H1 (cell line): ENCODE measurements around the gene GTF2F2. TPM values are rescaled to one million over a fixed set of nuclear protein-coding genes. Genes with fewer than 3 reads are reported as not detected.

ENCODE experiments used
- CTCF ChIA-PET: fragments of 300-600 bp; sonication (Branson Sonifier 250); formaldehyde crosslinking; loops from one replicate; lab custom pipeline; 2021; ENCODE audit not compliant: partially characterized antibody; lab: Charles Lee
- POLR2A ChIA-PET: fragments of 300-600 bp; sonication (Branson Sonifier 250); formaldehyde crosslinking; loops from one replicate; lab custom pipeline; 2021; ENCODE audit warnings: inconsistent platforms; ENCODE audit not compliant: partially characterized antibody; lab: Charles Lee
- DNase-seq, 2 experiments: peaks; one replicate each; pipeline versions ENCODE4 v3.0.0 to v3.0.0-alpha.2; 2010 to 2022; ENCODE audit warnings: low spot score in 2 of 2, low read depth in 1 of 2, mixed read lengths in 1 of 2
- FAIRE-seq: peaks from 2 replicates; lab custom pipeline; 2011; peaks lifted over from hg19 to GRCh38; lab: Jason Lieb, UNC
- H2AFZ ChIP-seq: 2 replicates; pipeline ENCODE4 v1.8.1; 2012; ENCODE audit warnings: low read length, inconsistent platforms
- H2AK5ac ChIP-seq: 2 replicates; pipeline ENCODE4 v1.6.1; 2013; ENCODE audit warnings: low read depth, low read length
- H2BK120ac ChIP-seq: replicated peaks from 2 replicates; pipeline ENCODE3; 2013; ENCODE audit warnings: low read depth, low read length, inconsistent platforms
- H2BK12ac ChIP-seq: 2 replicates; pipeline ENCODE4 v1.6.1; 2013; ENCODE audit warnings: low read depth, low read length
- H2BK15ac ChIP-seq: 2 replicates; pipeline ENCODE4 v1.6.1; 2013; ENCODE audit warnings: low read length
- H2BK20ac ChIP-seq: 2 replicates; pipeline ENCODE4 v1.6.1; 2013; ENCODE audit warnings: low read length
- H2BK5ac ChIP-seq: 2 replicates; pipeline ENCODE4 v1.6.1; 2013; ENCODE audit warnings: low read depth, low read length
- H3K14ac ChIP-seq: 2 replicates; pipeline ENCODE4 v1.6.1; 2013; ENCODE audit warnings: inconsistent platforms; ENCODE audit not compliant: insufficient read length
- H3K18ac ChIP-seq: 2 replicates; pipeline ENCODE4 v1.6.1; 2013; ENCODE audit warnings: low read length; ENCODE audit errors: extremely low read depth
- H3K23ac ChIP-seq: 2 replicates; pipeline ENCODE4 v1.6.1; 2013; ENCODE audit warnings: inconsistent platforms; ENCODE audit not compliant: insufficient read length
- H3K23me2 ChIP-seq: 2 replicates; pipeline ENCODE4 v1.6.1; 2013; ENCODE audit warnings: low read depth, low read length
- H3K27ac ChIP-seq: 2 replicates; pipeline ENCODE4 v1.6.1; 2011; ENCODE audit warnings: low read depth, low read length, inconsistent platforms
- H3K27me3 ChIP-seq, 4 experiments: replicated peaks in 1 of 4; 1 replicate in 1 of 4; 2 replicates in 3 of 4; pipeline versions ENCODE4 v1.6.1 to v1.8.1; 2011 to 2013; ENCODE audit warnings: low read length in 3 of 4, mild to moderate bottlenecking in 3 of 4, inconsistent platforms in 2 of 4, mixed read lengths in 2 of 4, moderate library complexity in 1 of 4; ENCODE audit not compliant: control insufficient read depth in 3 of 4, insufficient read depth in 3 of 4; ENCODE audit errors: extremely low read depth in 1 of 4
- H3K36me3 ChIP-seq, 4 experiments: 2 replicates each; pipeline versions ENCODE4 v1.6.1 to v1.8.1; 2011 to 2013; ENCODE audit warnings: mild to moderate bottlenecking in 4 of 4, low read length in 3 of 4, moderate library complexity in 2 of 4, control low read depth in 1 of 4, inconsistent platforms in 1 of 4; ENCODE audit not compliant: insufficient read depth in 4 of 4, control insufficient read depth in 2 of 4
- H3K4ac ChIP-seq: replicated peaks from 2 replicates; pipeline ENCODE3; 2013; ENCODE audit warnings: low read length, low read depth, mixed read lengths, inconsistent platforms; ENCODE audit not compliant: insufficient read length
- H3K4me1 ChIP-seq, 4 experiments: replicated peaks in 1 of 4; 1 replicate in 1 of 4; 2 replicates in 3 of 4; pipeline versions ENCODE4 v1.6.1 to v1.8.1; 2011 to 2013; ENCODE audit warnings: low read length in 3 of 4, inconsistent platforms in 2 of 4, mixed read lengths in 1 of 4; ENCODE audit not compliant: insufficient read depth in 4 of 4, control insufficient read depth in 3 of 4
- H3K4me2 ChIP-seq, 2 experiments: 2 replicates each; pipeline versions ENCODE4 v1.6.1 to v1.8.1; 2011 to 2013; ENCODE audit warnings: low read depth in 2 of 2, low read length in 2 of 2, control low read depth in 1 of 2, inconsistent platforms in 1 of 2, mild to moderate bottlenecking in 1 of 2; ENCODE audit not compliant: insufficient read depth in 1 of 2
- H3K4me3 ChIP-seq, 4 experiments: fragments of 200-600, 300-600 bp in 1 of 4; sonication (generic), shearing (Covaris generic), sonication (Bioruptor Twin) in 1 of 4; 2 replicates each; pipeline versions ENCODE4 v1.5.1 to v1.8.1; 2011 to 2016; ENCODE audit warnings: low read length in 4 of 4, low read depth in 3 of 4, control low read depth in 2 of 4, inconsistent platforms in 2 of 4, mild to moderate bottlenecking in 2 of 4, mixed read lengths in 1 of 4, moderate library complexity in 1 of 4; ENCODE audit not compliant: insufficient read depth in 2 of 4; ENCODE audit errors: extremely low read depth in 1 of 4
- H3K56ac ChIP-seq: replicated peaks from 2 replicates; pipeline ENCODE3; 2013; ENCODE audit warnings: low read depth, mild to moderate bottlenecking, mixed read lengths, low read length, inconsistent platforms; ENCODE audit not compliant: insufficient read length
- H3K79me1 ChIP-seq: 2 replicates; pipeline ENCODE4 v1.6.1; 2013; ENCODE audit warnings: low read depth, low read length, control low read depth
- H3K79me2 ChIP-seq, 2 experiments: 2 replicates each; pipeline versions ENCODE4 v1.6.1 to v1.8.1; 2012 to 2013; ENCODE audit warnings: low read length in 2 of 2, mild to moderate bottlenecking in 2 of 2, inconsistent platforms in 1 of 2; ENCODE audit not compliant: insufficient read depth in 2 of 2, control insufficient read depth in 1 of 2
- H3K9ac ChIP-seq, 4 experiments: replicated peaks in 1 of 4; 1 replicate in 1 of 4; 2 replicates in 3 of 4; pipeline versions ENCODE4 v1.6.1 to v1.8.1; 2011 to 2013; ENCODE audit warnings: low read depth in 3 of 4, low read length in 3 of 4, control low read depth in 2 of 4, mild to moderate bottlenecking in 2 of 4, moderate library complexity in 2 of 4, inconsistent platforms in 1 of 4; ENCODE audit errors: extremely low read depth in 1 of 4
- H3K9me3 ChIP-seq, 2 experiments: 2 replicates each; pipeline versions ENCODE4 v1.6.1 to v1.8.1; 2012 to 2013; ENCODE audit warnings: mild to moderate bottlenecking in 2 of 2, moderate library complexity in 2 of 2, control low read depth in 1 of 2, inconsistent platforms in 1 of 2, low read depth in 1 of 2, low read length in 1 of 2, mixed read lengths in 1 of 2; ENCODE audit not compliant: insufficient read depth in 2 of 2
- H4K20me1 ChIP-seq, 2 experiments: replicated peaks in 1 of 2; 2 replicates each; pipeline versions ENCODE3 to v1.8.1; 2011 to 2013; ENCODE audit warnings: inconsistent platforms in 2 of 2, low read length in 2 of 2, mild to moderate bottlenecking in 1 of 2; ENCODE audit not compliant: insufficient read depth in 2 of 2, control insufficient read depth in 1 of 2
- H4K5ac ChIP-seq: 2 replicates; pipeline ENCODE4 v1.6.1; 2013; ENCODE audit warnings: low read length, low read depth, mixed read lengths, inconsistent platforms; ENCODE audit not compliant: insufficient read length
- H4K8ac ChIP-seq: 2 replicates; pipeline ENCODE4 v1.8.0; 2013; ENCODE audit warnings: mild to moderate bottlenecking, moderate library complexity, low read length, inconsistent platforms; ENCODE audit not compliant: insufficient read depth; ENCODE audit errors: extremely low read depth
- H4K91ac ChIP-seq: replicated peaks from 2 replicates; pipeline ENCODE3; 2013; ENCODE audit warnings: low read length, mixed read lengths, inconsistent platforms; ENCODE audit not compliant: insufficient read length
- HDAC2 ChIP-seq, 2 experiments: fragments of 300-600 bp in 1 of 2; sonication (generic) in 1 of 2; IDR thresholded peaks; 2 replicates each; pipeline ENCODE4 v1.6.1; 2011 to 2012; ENCODE audit warnings: low read depth in 2 of 2, low read length in 2 of 2, mild to moderate bottlenecking in 2 of 2, moderate library complexity in 2 of 2, borderline replicate concordance in 1 of 2, inconsistent platforms in 1 of 2
- TAF1 ChIP-seq: IDR thresholded peaks from 2 replicates; pipeline ENCODE4 v1.6.1; 2011; ENCODE audit warnings: mild to moderate bottlenecking, low read depth, low read length
- WGBS, 2 experiments: shearing (Covaris generic) in 1 of 2; methylation state at CpG; one replicate each; pipeline versions ENCODE4 v1.1.6 to v1.1.7; 2013 to 2015; ENCODE audit warnings: low lambda C conversion rate in 2 of 2, mixed read lengths in 2 of 2, inconsistent platforms in 1 of 2, low coverage in 1 of 2, missing lambda C conversion rate in 1 of 2; ENCODE audit not compliant: insufficient replicate concordance in 2 of 2, insufficient coverage in 1 of 2, insufficient read length in 1 of 2; ENCODE audit errors: extremely low coverage in 1 of 2, missing lambda C conversion rate in 1 of 2; 5-methylcytosine and 5-hydroxymethylcytosine counted together
- polyA plus RNA-seq, 7 experiments: library from polyadenylated mRNA; depleted of rRNA in 3 of 7; stranded (reverse) in 5 of 7; unstranded in 2 of 7; fragments of >200 nt in 5 of 7; fragments of 200-250 nt in 2 of 7; gene quantifications; 1 replicate in 5 of 7; 2 replicates in 1 of 7; 4 replicates in 1 of 7; pipeline versions ENCODE4 v1.2.1 to v1.2.3, GENCODE V29; 2011 to 2013; ENCODE audit warnings: missing spikeins in 2 of 7, mixed read lengths in 2 of 7
- total RNA-seq: library from RNA; stranded (reverse); fragmentation: NEBNext Ultra II Directional; extraction: Animal tissue kit (Norgen Biotek cat#: 25700); gene quantifications from 2 replicates; pipeline ENCODE4 v1.2.1, GENCODE V29; 2021

GTF2F2 gene
- total and polyA plus RNA-seq, 2 of the 8 experiments (the other 6 are each of a cell fraction or from before 2014, with no cell fraction given): 10.8 to 31.1 TPM

- TF ChIP-seq TAF1 (no peak), HDAC2 (IDR thresholded peaks at IDR 0.05; ENCODE audit: borderline replicate concordance in 1 of 2, low read depth in 2 of 2, low read length in 2 of 2) (no peak)
- Histone ChIP-seq H3K79me1 (no peaks in the 10 kb centered on the region), H3K4ac (no peak overlapping the region), H3K56ac (no peak overlapping the region), H2BK12ac (no peak overlapping the region), H3K9ac (no peak overlapping the region), H3K4me3 (no peak overlapping the region), H4K20me1 (no peaks in the 10 kb centered on the region), H3K14ac (no peak overlapping the region), H3K36me3 (no peaks in the 10 kb centered on the region), H2BK20ac (no peak overlapping the region), H3K18ac (no peak overlapping the region), H2AK5ac (no peak overlapping the region), H3K27ac (no peak overlapping the region), H3K79me2 (no peaks in the 10 kb centered on the region), H4K5ac (no peak overlapping the region), H2AFZ (no peak overlapping the region), H2BK120ac (no peak overlapping the region), H2BK5ac (no peak overlapping the region), H3K23ac (no peak overlapping the region), H3K4me1 (peaks cover 0 to 4% (median 2%) of the 10 kb centered on the region in 4 experiments; a peak in 4 of 7 replicates), H3K9me3 (no peaks in the 10 kb centered on the region), H2BK15ac (no peak overlapping the region), H3K23me2 (no peaks in the 10 kb centered on the region), H3K27me3 (no peaks in the 10 kb centered on the region), H3K4me2 (no peak overlapping the region), H4K8ac (no peak overlapping the region), H4K91ac (no peak overlapping the region)
- 90% methylated on average over 3 of the region's 3 CpGs; no CpG with 5 or more reads in 1 of the 2 experiments for WGBS, 2 experiments
- DNase-seq (no peak), FAIRE-seq (no peak)
- ChIA-PET POLR2A (interaction anchor here (1.1 to 2.4 kb wide), 8 partner anchors 9 to 162 kb away, joined by 3 to 9 read pairs (median 6); partner anchors contain the start of gene TPT1), CTCF (interaction anchor here (1.3 to 6.3 kb wide), 5 partner anchors 9 to 252 kb away, joined by 3 to 36 read pairs (median 18); no protein-coding TSS in a partner anchor)
Observed at GRCh38 chr13:45299194-45299593, 178.9 kb downstream of the GTF2F2 start.
